CD14-positive monocyte (primary cell): ENCODE data around the gene ICE1. TPM values are rescaled to one million over a fixed set of nuclear protein-coding genes. Genes with fewer than 3 reads are reported as not detected.
"Not testable (repeated sequence)": the region's sequence is repeated elsewhere in the genome, so short reads cannot be mapped to it uniquely, and the experiment has no call there.

Experiments used
- DNase-seq, 3 donors: peaks; one replicate each; pipeline ENCODE4 v3.0.0-alpha.2; 2011 to 2022
- H2AFZ ChIP-seq: 2 replicates; pipeline ENCODE4 v1.6.0; 2012; ENCODE audit warnings: mild to moderate bottlenecking, low read depth, low read length, inconsistent platforms; ENCODE audit not compliant: insufficient read depth, poor library complexity, severe bottlenecking
- H3K27ac ChIP-seq, 2 donors: 1 replicate in 1 of 2; 2 replicates in 1 of 2; pipeline ENCODE4 v1.5.1; 2012 to 2013; ENCODE audit warnings: low read length in 2 of 2, control low read depth in 1 of 2, inconsistent platforms in 1 of 2, low read depth in 1 of 2, mild to moderate bottlenecking in 1 of 2
- H3K27me3 ChIP-seq, 2 donors: one replicate each; pipeline versions ENCODE4 v1.6.0 to v1.6.1; 2011 to 2013; ENCODE audit warnings: low read length in 2 of 2; ENCODE audit not compliant: control insufficient read depth in 2 of 2, insufficient read depth in 2 of 2
- H3K36me3 ChIP-seq, 2 donors: replicated peaks in 1 of 2; 1 replicate in 1 of 2; 2 replicates in 1 of 2; pipeline versions ENCODE4 v1.5.1 to v1.6.1; 2012 to 2013; ENCODE audit warnings: low read length in 2 of 2, control low read depth in 1 of 2, inconsistent platforms in 1 of 2, mild to moderate bottlenecking in 1 of 2; ENCODE audit not compliant: insufficient read depth in 2 of 2, control insufficient read depth in 1 of 2
- H3K4me1 ChIP-seq, 2 donors: 1 replicate in 1 of 2; 2 replicates in 1 of 2; pipeline versions ENCODE4 v1.5.1 to v1.6.1; 2012 to 2013; ENCODE audit warnings: low read length in 2 of 2, control low read depth in 1 of 2, inconsistent platforms in 1 of 2, mild to moderate bottlenecking in 1 of 2, moderate library complexity in 1 of 2; ENCODE audit not compliant: insufficient read depth in 2 of 2, control insufficient read depth in 1 of 2
- H3K4me2 ChIP-seq: replicated peaks from 2 replicates; pipeline ENCODE3; 2012; ENCODE audit warnings: low read length, moderate library complexity, mild to moderate bottlenecking; ENCODE audit not compliant: poor library complexity, severe bottlenecking; ENCODE audit errors: extremely low read depth
- H3K4me3 ChIP-seq, 3 experiments: fragments of 200-600 bp in 1 of 3; sonication (generic) in 1 of 3; replicated peaks in 1 of 3; 1 replicate in 2 of 3; 2 replicates in 1 of 3; pipeline ENCODE4 v1.5.1; 2011 to 2013; ENCODE audit warnings: low read length in 3 of 3, mild to moderate bottlenecking in 3 of 3, control low read depth in 2 of 3, low read depth in 2 of 3, inconsistent platforms in 1 of 3, moderate library complexity in 1 of 3
- H3K79me2 ChIP-seq: 2 replicates; pipeline ENCODE4 v1.6.0; 2012; ENCODE audit warnings: mild to moderate bottlenecking, control low read depth, inconsistent platforms, low read length, moderate library complexity; ENCODE audit not compliant: insufficient read depth
- H3K9ac ChIP-seq: 2 replicates; pipeline ENCODE4 v1.6.0; 2017; ENCODE audit warnings: low read length, mild to moderate bottlenecking; ENCODE audit not compliant: insufficient read depth, poor library complexity, severe bottlenecking
- H3K9me3 ChIP-seq, 2 donors: replicated peaks in 1 of 2; 1 replicate in 1 of 2; 2 replicates in 1 of 2; pipeline versions ENCODE4 v1.5.1 to v1.6.1; 2012 to 2013; ENCODE audit warnings: low read length in 2 of 2, control low read depth in 1 of 2; ENCODE audit not compliant: control insufficient read depth in 1 of 2, insufficient read depth in 1 of 2
- H4K20me1 ChIP-seq: 2 replicates; pipeline ENCODE4 v1.6.0; 2012; ENCODE audit warnings: mild to moderate bottlenecking, low read length, control low read depth, moderate library complexity; ENCODE audit not compliant: insufficient read depth
- H3K27ac Mint-ChIP-seq, 7 donors: one replicate each; pipeline ENCODE4 v1.8.0; 2020; ENCODE audit warnings: mild to moderate bottlenecking in 7 of 7, mixed read lengths in 7 of 7, moderate library complexity in 6 of 7, inconsistent platforms in 2 of 7
- H3K27me3 Mint-ChIP-seq, 3 donors: one replicate each; pipeline ENCODE4 v1.8.0; 2021 to 2022; ENCODE audit warnings: low read depth in 3 of 3, mild to moderate bottlenecking in 3 of 3, mixed read lengths in 3 of 3, moderate library complexity in 3 of 3, inconsistent platforms in 1 of 3
- H3K36me3 Mint-ChIP-seq, 2 donors: one replicate each; pipeline ENCODE4 v1.8.0; 2020; ENCODE audit warnings: mixed read lengths in 2 of 2, inconsistent platforms in 1 of 2, mild to moderate bottlenecking in 1 of 2
- H3K4me1 Mint-ChIP-seq: one replicate; pipeline ENCODE4 v1.8.0; 2020; ENCODE audit warnings: mild to moderate bottlenecking, mixed read lengths
- H3K4me3 Mint-ChIP-seq, 2 donors: one replicate each; pipeline ENCODE4 v1.8.0; 2020; ENCODE audit warnings: mild to moderate bottlenecking in 2 of 2, mixed read lengths in 2 of 2, moderate library complexity in 1 of 2
- H3K9me3 Mint-ChIP-seq, 7 donors: one replicate each; pipeline ENCODE4 v1.8.0; 2020 to 2022; ENCODE audit warnings: mixed read lengths in 7 of 7, mild to moderate bottlenecking in 6 of 7, moderate library complexity in 6 of 7, inconsistent platforms in 2 of 7
- WGBS: methylation state at CpG from one replicate; pipeline ENCODE4 v1.1.5; 2013; ENCODE audit warnings: missing lambda C conversion rate; ENCODE audit not compliant: insufficient coverage; 5-methylcytosine and 5-hydroxymethylcytosine counted together
- intact Hi-C, 2 donors: fragments of 100-400 bp; cut with micrococcal nuclease; formaldehyde crosslinking; loops; one replicate each; pipeline versions ENCODE4 v1.15.0 to v1.15.1; 2023
- polyA plus RNA-seq, 3 donors: library from polyadenylated mRNA; depleted of rRNA in 1 of 3; unstranded in 2 of 3; stranded (reverse) in 1 of 3; fragments of 300-500 nt in 2 of 3; fragments of >200 nt in 1 of 3; fragmentation: Illumina TruSeq in 2 of 3; gene quantifications; 1 replicate in 2 of 3; 2 replicates in 1 of 3; pipeline ENCODE4 v1.2.3, GENCODE V29; 2012 to 2021
- TF ChIP-seq, protein P1 (sequence below): fragments of 200-600 bp; IDR thresholded peaks from one replicate; pipeline ENCODE4 v1.8.0; 2022; ENCODE audit warnings: antibody characterized with exemption, mild to moderate bottlenecking

Gene ICE1
- polyA plus RNA-seq, 3 donors: 2.4 to 8.2 (median 6.4) TPM

DNA sequence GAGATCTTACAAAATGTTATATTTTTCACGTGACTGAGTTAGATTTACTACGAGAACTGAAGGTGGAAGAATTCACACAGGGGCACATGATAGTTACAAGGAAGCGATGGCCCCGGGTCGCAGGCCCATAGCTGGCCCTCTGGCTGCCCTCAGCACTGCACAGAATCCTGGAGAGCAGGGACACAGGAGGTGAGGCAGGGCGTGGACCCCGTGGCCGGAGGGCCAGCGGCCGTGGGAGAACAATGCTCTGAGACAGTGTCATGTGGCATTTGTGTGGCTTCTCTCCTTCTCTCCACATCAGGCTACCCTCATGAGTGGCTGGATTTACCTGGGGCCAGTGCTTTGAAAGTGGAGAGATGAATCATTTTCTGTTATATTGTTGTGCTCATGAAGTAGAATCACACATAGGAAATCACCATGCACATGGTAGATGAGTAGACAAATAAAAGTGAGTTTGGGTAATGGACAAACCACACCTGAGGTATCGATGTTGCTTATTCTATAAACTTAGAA is 89.5 kb downstream of the ICE1 start:
- Histone ChIP-seq H3K36me3 (no peaks in the 10 kb centered on the region), H3K79me2 (no peaks in the 10 kb centered on the region), H3K9me3 (peaks cover 0 to 6% of the 10 kb centered on the region in 2 donors), H3K27me3 (no peaks in the 10 kb centered on the region), H3K27ac (no peak overlapping the region), H4K20me1 (no peaks in the 10 kb centered on the region), H2AFZ (no peak overlapping the region), H3K4me2 (no peak overlapping the region), H3K9ac (no peak overlapping the region), H3K4me3 (no peak overlapping the region), H3K4me1 (no peaks in the 10 kb centered on the region)
- TF ChIP-seq, protein P1, sequence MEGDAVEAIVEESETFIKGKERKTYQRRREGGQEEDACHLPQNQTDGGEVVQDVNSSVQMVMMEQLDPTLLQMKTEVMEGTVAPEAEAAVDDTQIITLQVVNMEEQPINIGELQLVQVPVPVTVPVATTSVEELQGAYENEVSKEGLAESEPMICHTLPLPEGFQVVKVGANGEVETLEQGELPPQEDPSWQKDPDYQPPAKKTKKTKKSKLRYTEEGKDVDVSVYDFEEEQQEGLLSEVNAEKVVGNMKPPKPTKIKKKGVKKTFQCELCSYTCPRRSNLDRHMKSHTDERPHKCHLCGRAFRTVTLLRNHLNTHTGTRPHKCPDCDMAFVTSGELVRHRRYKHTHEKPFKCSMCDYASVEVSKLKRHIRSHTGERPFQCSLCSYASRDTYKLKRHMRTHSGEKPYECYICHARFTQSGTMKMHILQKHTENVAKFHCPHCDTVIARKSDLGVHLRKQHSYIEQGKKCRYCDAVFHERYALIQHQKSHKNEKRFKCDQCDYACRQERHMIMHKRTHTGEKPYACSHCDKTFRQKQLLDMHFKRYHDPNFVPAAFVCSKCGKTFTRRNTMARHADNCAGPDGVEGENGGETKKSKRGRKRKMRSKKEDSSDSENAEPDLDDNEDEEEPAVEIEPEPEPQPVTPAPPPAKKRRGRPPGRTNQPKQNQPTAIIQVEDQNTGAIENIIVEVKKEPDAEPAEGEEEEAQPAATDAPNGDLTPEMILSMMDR: no peak
- no peak for DNase-seq
- no peak overlapping the region for H3K4me3 Mint-ChIP-seq
- no peaks in the 10 kb centered on the region for H3K4me1 Mint-ChIP-seq
- peaks cover 0 to 4% (median 0%) of the 10 kb centered on the region in 3 donors for H3K27me3 Mint-ChIP-seq
- H3K27ac Mint-ChIP-seq: no peak overlapping the region
- H3K9me3 Mint-ChIP-seq: peaks cover 4 to 15% (median 11%) of the 10 kb centered on the region in 7 donors
- no peaks in the 10 kb centered on the region for H3K36me3 Mint-ChIP-seq
- intact Hi-C loops: no loop called here
- 91% methylated on average over 5 of the region's 11 CpGs for WGBS

DNA sequence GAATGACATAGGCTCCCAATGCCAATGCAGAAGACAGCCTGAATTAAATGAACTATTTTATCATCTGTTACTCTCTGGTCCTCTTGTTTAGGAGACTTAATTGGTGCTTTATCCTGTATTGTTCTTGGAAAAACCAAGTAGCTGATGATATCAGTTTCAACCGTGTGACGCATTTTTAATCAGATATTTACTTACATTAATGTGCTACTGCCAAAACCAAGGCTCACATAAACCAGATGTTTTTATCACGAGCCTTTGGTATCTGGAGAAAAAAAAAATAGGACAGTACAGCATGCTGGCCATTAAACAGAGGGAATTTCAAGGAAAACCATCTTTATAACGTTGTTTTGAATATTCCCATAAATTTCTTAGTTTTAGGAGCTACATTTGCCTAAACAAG is 90.1 kb downstream of the ICE1 start:
- Mint-ChIP-seq H3K9me3 (peaks cover 7 to 19% (median 12%) of the 10 kb centered on the region in 7 donors), H3K4me1 (no peaks in the 10 kb centered on the region), H3K27me3 (peaks cover 0 to 4% (median 0%) of the 10 kb centered on the region in 3 donors), H3K4me3 (no peak overlapping the region), H3K27ac (no peak overlapping the region), H3K36me3 (no peaks in the 10 kb centered on the region)
- H3K27me3 ChIP-seq: no peaks in the 10 kb centered on the region
- H3K27ac ChIP-seq: no peak overlapping the region
- H3K4me1 ChIP-seq: no peaks in the 10 kb centered on the region
- TF ChIP-seq, protein P1: no peak
- no peaks in the 10 kb centered on the region for H3K36me3 ChIP-seq
- no peak overlapping the region for H2AFZ ChIP-seq
- no CpG with 5 or more reads among the region's 4 CpGs for WGBS
- H4K20me1 ChIP-seq: no peaks in the 10 kb centered on the region
- DNase-seq: no peak
- H3K4me2 ChIP-seq: no peak overlapping the region
- H3K9me3 ChIP-seq: peaks cover 0 to 6% of the 10 kb centered on the region in 2 donors
- no peak overlapping the region for H3K9ac ChIP-seq
- intact Hi-C loops: no loop called here
- no peaks in the 10 kb centered on the region for H3K79me2 ChIP-seq
- H3K4me3 ChIP-seq: no peak overlapping the region

- H3K9ac ChIP-seq, H3K4me1 ChIP-seq, H3K4me3 ChIP-seq, H2AFZ ChIP-seq, H3K36me3 ChIP-seq, intact Hi-C loops, H3K27ac ChIP-seq, H3K4me3 Mint-ChIP-seq, H3K9me3 ChIP-seq, H3K4me1 Mint-ChIP-seq, DNase-seq, H3K27me3 ChIP-seq, H3K79me2 ChIP-seq, H4K20me1 ChIP-seq, H3K4me2 ChIP-seq, H3K36me3 Mint-ChIP-seq, H3K27me3 Mint-ChIP-seq: not testable (repeated sequence)
- Mint-ChIP-seq H3K9me3 (peaks cover 5 to 37% (median 20%) of the 10 kb centered on the region in 7 donors), H3K27ac (peak overlapping the region in 1 of 7 donors; percentile 0)
- WGBS: 80% methylated on average over 1 of the region's 4 CpGs
Observed at GRCh38 chr5:5520622-5521021, 98.1 kb downstream of the ICE1 start.
